Thyroid gland (tissue), 4 donors: ENCODE measurements around the gene VWA2.

Experiments used
- POLR2A ChIP-seq, 2 donors: fragments of 450-650 bp; IDR thresholded peaks; one replicate each; pipeline ENCODE4 v1.6.1; 2017; ENCODE audit warnings: antibody characterized with exemption in 2 of 2, mild to moderate bottlenecking in 2 of 2, moderate library complexity in 1 of 2
- TF ChIP-seq, protein P1 (sequence below), 6 experiments: fragments of 200-600 bp in 3 of 6; fragments of 450-650 bp in 3 of 6; sonication (generic) in 3 of 6; IDR thresholded peaks; one replicate each; pipeline ENCODE4 v1.5.1; 2016 to 2019; ENCODE audit warnings: antibody characterized with exemption in 6 of 6, mild to moderate bottlenecking in 2 of 6, inconsistent platforms in 1 of 6, moderate library complexity in 1 of 6

DNA sequence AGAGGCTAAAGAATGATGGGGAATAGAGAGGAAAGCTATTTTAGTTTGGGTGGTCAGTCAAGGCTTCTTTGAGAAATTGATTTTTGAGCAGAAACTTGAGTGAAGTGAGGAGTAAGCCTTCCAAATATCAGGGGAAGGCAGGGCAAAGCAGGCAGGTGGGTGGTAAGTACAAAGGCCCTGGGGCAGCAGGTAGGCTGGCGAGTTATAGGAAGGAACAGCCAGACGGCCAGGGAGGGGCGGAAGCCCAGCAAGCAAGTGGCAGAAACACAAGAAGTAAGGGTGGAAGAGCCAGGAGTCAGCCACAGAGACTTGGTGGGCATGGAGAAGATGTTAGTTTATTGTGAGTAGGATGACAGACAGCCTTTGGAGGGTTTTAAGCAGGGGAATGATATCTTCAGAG is 34.9 kb downstream of the VWA2 start:
- TF ChIP-seq, protein P1, sequence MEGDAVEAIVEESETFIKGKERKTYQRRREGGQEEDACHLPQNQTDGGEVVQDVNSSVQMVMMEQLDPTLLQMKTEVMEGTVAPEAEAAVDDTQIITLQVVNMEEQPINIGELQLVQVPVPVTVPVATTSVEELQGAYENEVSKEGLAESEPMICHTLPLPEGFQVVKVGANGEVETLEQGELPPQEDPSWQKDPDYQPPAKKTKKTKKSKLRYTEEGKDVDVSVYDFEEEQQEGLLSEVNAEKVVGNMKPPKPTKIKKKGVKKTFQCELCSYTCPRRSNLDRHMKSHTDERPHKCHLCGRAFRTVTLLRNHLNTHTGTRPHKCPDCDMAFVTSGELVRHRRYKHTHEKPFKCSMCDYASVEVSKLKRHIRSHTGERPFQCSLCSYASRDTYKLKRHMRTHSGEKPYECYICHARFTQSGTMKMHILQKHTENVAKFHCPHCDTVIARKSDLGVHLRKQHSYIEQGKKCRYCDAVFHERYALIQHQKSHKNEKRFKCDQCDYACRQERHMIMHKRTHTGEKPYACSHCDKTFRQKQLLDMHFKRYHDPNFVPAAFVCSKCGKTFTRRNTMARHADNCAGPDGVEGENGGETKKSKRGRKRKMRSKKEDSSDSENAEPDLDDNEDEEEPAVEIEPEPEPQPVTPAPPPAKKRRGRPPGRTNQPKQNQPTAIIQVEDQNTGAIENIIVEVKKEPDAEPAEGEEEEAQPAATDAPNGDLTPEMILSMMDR (IDR thresholded peaks at IDR 0.05) = no peak
- TF ChIP-seq POLR2A (IDR thresholded peaks at IDR 0.05) = no peak
